ENCODE measurements around the gene GNAT3.

The GNAT3 gene

DNA sequence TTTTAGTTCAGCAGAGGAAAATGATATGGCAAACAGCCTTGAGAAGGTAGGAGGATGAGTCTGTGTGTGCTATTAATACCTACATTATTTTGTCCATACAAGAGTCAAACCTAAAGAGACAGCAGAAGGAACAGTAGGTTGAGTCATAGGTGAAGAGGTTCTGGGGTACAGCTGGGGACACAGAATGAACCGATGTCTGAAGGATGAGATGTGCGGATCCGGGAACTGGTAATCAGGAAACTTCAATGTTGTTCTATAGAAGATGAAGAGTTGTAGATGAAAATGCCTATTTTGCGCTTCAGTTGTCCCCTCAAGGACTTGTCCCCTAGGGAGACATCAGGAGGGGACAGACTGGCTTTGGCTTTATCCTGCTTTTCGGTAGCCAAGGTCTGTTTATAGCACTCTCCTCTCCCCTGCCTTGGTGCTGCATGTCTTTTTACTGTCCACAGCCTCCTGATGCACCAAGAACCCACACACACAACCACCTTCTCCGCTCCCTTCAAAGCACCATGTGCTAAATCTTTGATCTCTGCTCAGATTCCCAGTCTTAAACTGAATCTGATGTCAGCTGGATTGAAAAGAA lies 94.6 kb downstream of the GNAT3 start:
- DNase-seq (ENCODE audit: low read depth): no peak

DNA sequence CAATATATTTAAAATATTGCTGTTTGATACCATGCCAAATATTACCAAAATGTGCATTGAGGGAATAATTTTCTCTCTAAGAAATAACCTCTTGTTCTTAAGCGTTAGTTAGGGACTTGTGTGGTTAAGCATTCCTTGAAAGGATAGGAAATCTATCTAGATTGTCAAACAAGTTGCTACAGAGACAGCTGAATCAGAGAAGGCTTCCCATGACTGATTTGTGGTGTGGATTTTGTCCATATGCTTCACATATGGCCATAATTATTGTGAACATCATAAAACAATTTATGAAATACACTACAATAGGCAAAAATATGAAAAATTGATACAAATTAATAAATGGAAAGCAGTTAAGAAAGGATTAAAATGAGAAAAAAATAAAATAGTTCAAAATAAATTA lies 96.3 kb downstream of the GNAT3 start:
- peak; percentile 20 for DNase-seq (ENCODE audit: low read depth)

DNA sequence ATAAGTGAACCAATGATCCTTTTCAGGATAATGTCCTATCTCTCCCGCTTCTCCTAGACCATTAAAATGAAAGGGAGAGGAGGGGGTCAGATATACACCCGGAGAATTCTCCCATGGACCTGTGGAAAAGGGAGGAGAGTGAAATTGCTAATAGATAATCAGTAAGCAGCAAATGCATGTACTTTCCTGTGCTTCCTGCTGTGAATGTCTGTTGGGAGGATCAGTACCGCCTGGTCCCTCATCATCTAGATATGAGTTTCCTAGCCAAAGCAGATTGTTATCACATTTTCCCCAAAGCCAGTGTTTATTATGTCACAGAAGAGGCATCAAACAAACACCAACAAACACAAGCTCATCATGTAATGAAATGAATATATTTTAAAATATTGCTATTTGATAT lies 96.8 kb downstream of the GNAT3 start:
- no peak for DNase-seq (ENCODE audit: low read depth)

DNA sequence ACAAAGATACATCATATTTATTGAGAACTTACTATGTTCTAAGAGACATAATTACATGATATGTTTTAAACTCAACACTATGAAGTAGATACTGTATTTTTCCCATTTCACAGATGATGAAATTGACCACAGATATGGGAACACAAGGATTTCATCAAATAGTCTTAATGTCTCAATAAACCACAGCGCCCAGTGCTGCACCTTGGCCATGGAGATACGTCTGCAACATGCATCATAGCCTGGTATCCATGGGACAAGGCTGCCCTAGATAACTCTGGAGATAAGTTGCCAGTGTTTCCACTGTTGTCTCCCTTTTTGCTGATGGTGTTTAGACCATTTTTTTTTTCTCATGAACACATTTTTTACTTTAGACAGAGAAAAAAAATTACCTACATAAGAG lies 97.5 kb downstream of the GNAT3 start:
- DNase-seq (ENCODE audit: low read depth): no peak

DNA sequence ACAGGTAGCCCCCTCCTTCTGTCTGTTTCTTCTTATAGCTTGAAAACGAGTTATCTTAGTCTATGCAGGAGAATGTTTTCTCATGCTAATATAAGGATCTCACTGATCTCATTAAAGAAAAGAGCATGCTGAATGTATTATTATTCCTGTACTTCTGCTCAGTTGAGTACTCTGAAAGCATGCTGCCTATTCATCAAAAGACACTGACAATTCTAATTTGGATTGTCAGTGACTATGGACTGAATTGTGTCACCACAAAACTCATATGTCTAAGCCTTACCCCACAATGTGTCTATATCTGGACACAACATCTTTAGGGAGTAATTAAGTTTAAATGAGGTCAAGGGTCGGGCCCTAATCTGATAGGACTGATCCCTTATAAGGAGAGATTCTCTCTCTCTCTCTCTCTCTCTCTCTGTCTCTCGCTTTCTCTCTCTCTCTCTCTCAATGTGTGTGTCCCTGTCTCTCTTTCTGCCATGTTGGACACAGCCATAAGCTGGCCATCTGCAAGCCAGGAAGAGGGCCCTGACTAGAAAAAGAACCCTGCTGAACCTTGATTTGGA lies 98.4 kb downstream of the GNAT3 start:
- DNase-seq (ENCODE audit: low read depth): no peak

DNA sequence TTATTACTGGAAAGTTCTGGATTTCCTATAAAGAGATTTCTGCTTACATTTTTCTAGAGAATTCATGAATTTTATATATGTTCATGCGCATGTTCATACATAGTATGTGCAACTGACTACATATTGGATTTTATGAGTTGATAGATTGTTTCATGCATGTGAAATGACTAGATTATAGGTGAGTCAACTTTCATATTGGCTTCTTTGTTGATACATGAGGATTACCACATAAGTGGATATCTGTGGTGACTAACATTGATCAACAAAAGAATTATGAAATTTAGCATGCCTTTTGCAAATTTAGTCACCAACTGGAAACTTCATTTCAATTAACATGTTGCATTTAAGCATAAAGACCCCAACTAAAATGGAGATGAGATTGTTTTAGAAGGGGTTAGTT lies 99.0 kb downstream of the GNAT3 start:
- no peak for DNase-seq (ENCODE audit: low read depth)

DNA sequence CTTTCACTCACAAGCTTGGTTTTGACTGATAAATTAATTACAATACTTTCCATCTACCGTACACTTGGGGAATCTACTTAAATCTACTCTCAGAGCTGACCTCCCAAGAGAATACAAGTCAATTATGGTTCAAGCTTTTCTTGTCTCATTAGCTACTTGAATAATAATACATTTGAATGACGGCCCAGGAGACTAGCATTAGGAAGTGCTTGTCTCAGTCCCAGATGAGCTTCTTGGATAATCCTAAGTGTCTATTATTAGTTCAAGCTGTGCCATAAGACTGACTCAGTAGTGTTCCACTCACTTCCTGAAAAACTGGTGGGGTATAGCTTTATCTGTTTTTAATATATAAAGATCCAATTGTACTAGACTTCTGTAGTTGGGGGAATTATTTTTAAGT lies 100.2 kb downstream of the GNAT3 start:
- DNase-seq (ENCODE audit: low read depth): no peak

DNA sequence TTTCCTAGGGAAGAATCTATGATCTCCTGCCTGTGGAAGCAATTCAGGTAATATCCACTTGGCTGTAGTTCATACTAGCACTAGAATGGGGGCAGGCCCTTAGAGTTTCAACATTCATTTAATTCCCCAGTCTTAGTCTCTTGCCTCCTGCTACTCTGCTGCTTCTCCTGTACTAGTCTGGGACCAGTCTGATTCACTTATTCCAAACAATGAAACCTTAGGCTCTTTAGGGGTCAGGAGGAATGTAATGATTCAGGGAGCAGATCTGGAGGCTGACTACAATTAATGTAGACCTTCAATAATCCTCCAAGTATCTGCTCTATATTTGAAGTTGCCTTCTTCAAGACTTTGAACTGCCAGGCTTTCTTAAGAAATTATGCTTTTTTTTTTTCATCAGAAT lies 101.8 kb downstream of the GNAT3 start:
- peak; percentile 24 for DNase-seq (ENCODE audit: low read depth)
